ENCODE measurements around the gene CCDC85C.

CCDC85C gene

DNA sequence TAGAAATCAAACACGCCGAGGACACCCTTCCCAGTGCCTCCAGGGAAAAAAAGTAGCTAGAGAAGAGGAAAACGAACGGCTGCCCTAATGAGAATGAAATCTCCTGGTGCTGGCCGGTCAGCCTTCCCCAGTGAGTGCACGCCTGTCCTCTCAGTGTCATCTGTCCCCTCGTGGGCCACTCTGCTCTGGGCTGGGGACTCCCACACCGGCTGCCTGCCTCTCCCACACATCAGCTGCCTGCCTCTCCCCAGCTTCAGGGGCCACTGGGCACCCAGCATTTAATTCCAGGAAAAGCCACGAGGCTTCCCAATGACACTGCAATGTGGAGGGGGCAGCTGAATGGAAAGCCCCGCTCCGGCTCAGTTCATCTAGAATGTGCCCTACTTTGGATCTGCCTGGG, 59.0 kb downstream of the CCDC85C start:
- no peaks in the 10 kb centered on the region for H3K36me3 ChIP-seq (ENCODE audit: insufficient read depth)
- no peak overlapping the region for H3K9ac ChIP-seq
- no peaks in the 10 kb centered on the region for H4K20me1 ChIP-seq (ENCODE audit: insufficient read depth)
- H3K4me3 ChIP-seq (IDR thresholded peaks at IDR 0.05; ENCODE audit: insufficient read depth, low read depth, low read length) = no peak overlapping the region
- H3K4me1 ChIP-seq (ENCODE audit: low read depth, poor library complexity, severe bottlenecking) = no peaks in the 10 kb centered on the region
- no peaks in the 10 kb centered on the region for H3K27me3 ChIP-seq (ENCODE audit: insufficient read depth, low read depth)
- no peak for TF ChIP-seq CTCF (conservative IDR thresholded peaks at IDR 0.05; ENCODE audit: low read depth, low read length)
- H3K4me2 ChIP-seq = no peak overlapping the region
- H2AFZ ChIP-seq (ENCODE audit: low read depth) = no peak overlapping the region
- H3K27ac ChIP-seq = no peak overlapping the region
- H3K79me2 ChIP-seq (ENCODE audit: insufficient read depth, low read depth) = no peaks in the 10 kb centered on the region

GRCh38 chr14:99543985-99544384, 60.0 kb downstream of the CCDC85C start:
- H3K9ac ChIP-seq = no peak overlapping the region
- no peak for TF ChIP-seq CTCF (conservative IDR thresholded peaks at IDR 0.05; ENCODE audit: low read depth, low read length)
- H2AFZ ChIP-seq (ENCODE audit: low read depth) = no peak overlapping the region
- peaks cover 9% of the 10 kb centered on the region for H3K4me1 ChIP-seq (ENCODE audit: low read depth, poor library complexity, severe bottlenecking)
- no peak overlapping the region for H3K27ac ChIP-seq
- H3K4me2 ChIP-seq = no peak overlapping the region
- H3K79me2 ChIP-seq (ENCODE audit: insufficient read depth, low read depth) = no peaks in the 10 kb centered on the region
- no peaks in the 10 kb centered on the region for H3K36me3 ChIP-seq (ENCODE audit: insufficient read depth)
- no peak overlapping the region for H3K4me3 ChIP-seq (IDR thresholded peaks at IDR 0.05; ENCODE audit: insufficient read depth, low read depth, low read length)
- H4K20me1 ChIP-seq (ENCODE audit: insufficient read depth) = no peaks in the 10 kb centered on the region
- H3K27me3 ChIP-seq (ENCODE audit: insufficient read depth, low read depth) = no peaks in the 10 kb centered on the region

DNA sequence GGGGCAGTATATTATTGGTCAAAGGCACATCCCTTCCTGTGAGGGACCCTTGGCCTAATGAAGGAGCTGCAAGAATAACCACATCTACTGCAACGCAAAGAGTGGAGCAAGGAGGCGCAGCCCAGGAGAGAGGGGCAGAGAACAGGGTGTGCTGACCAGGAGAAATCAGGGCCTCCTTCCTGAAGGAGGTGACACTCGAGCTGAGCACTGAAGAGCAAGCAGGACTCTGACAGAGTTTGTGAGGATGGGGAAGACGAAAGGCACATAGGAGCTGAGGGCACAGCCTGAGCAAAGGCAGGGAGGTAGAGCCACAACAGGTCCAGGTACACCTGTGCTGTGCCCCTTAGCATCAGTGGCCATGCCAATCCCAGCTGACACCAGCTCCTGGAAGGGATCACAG, 60.6 kb downstream of the CCDC85C start:
- Histone ChIP-seq H3K4me3 (IDR thresholded peaks at IDR 0.05; ENCODE audit: insufficient read depth, low read depth, low read length) (no peak overlapping the region), H2AFZ (ENCODE audit: low read depth) (no peak overlapping the region), H4K20me1 (ENCODE audit: insufficient read depth) (no peaks in the 10 kb centered on the region), H3K4me1 (ENCODE audit: low read depth, poor library complexity, severe bottlenecking) (peaks cover 14% of the 10 kb centered on the region), H3K9ac (no peak overlapping the region), H3K4me2 (no peak overlapping the region), H3K27me3 (ENCODE audit: insufficient read depth, low read depth) (no peaks in the 10 kb centered on the region), H3K36me3 (ENCODE audit: insufficient read depth) (no peaks in the 10 kb centered on the region), H3K79me2 (ENCODE audit: insufficient read depth, low read depth) (no peaks in the 10 kb centered on the region), H3K27ac (no peak overlapping the region)
- TF ChIP-seq CTCF (conservative IDR thresholded peaks at IDR 0.05; ENCODE audit: low read depth, low read length) = no peak

DNA sequence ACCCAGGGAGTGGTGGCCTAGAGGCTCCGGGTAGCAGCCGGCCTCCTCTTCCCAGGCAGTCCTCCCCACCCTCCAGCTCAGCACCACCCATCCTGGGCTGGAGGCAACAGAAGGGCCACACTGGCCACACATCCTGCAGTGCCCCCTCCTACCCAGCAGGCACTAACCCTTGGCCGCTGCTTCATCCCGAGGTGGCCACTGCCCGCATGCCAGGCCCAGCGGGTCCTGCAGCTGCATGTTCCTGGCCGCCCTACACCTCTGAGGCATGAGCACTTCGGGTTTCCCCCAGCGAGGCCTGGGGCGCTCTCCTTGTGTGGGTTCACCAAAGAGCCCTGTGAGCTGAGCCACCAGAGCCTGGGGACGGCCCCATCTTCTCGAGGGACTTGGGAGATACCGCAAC, 61.4 kb downstream of the CCDC85C start:
- Histone ChIP-seq H4K20me1 (ENCODE audit: insufficient read depth) (no peaks in the 10 kb centered on the region), H2AFZ (ENCODE audit: low read depth) (no peak overlapping the region)
- no peak for TF ChIP-seq CTCF (conservative IDR thresholded peaks at IDR 0.05; ENCODE audit: low read depth, low read length)

More for the DNA sequence above, 61.4 kb downstream of the CCDC85C start:
- no peak overlapping the region for H3K4me3 ChIP-seq (IDR thresholded peaks at IDR 0.05; ENCODE audit: insufficient read depth, low read depth, low read length)
- no peaks in the 10 kb centered on the region for H3K36me3 ChIP-seq (ENCODE audit: insufficient read depth)
- H3K79me2 ChIP-seq (ENCODE audit: insufficient read depth, low read depth) = no peaks in the 10 kb centered on the region
- H3K9ac ChIP-seq = no peak overlapping the region
- H3K4me2 ChIP-seq = no peak overlapping the region
- no peaks in the 10 kb centered on the region for H3K27me3 ChIP-seq (ENCODE audit: insufficient read depth, low read depth)
- peaks cover 14% of the 10 kb centered on the region for H3K4me1 ChIP-seq (ENCODE audit: low read depth, poor library complexity, severe bottlenecking)
- no peak overlapping the region for H3K27ac ChIP-seq

Data from KMS-11 (cell line).